ENCODE results near the gene HDHD3. TPM values are rescaled to one million over a fixed set of nuclear protein-coding genes. Genes with fewer than 3 reads are reported as not detected.
"Not testable (repeated sequence)": the region's sequence is repeated elsewhere in the genome, so short reads cannot be mapped to it uniquely, and the experiment has no call there.

Gene HDHD3
- polyA plus RNA-seq, 3 donors: 8.3 to 12.0 (median 9.2) TPM

- Mint-ChIP-seq H3K4me1 (peaks cover 50% of the 10 kb centered on the region), H3K36me3 (peaks cover 15 to 21% of the 10 kb centered on the region in 2 donors), H3K27ac (peak overlapping the region; percentile 40 to 88 (median 60))
- Histone ChIP-seq H3K79me2 (ENCODE audit: insufficient read depth, low read length) (peaks cover 30% of the 10 kb centered on the region), H3K36me3 (replicated peaks in 1 of 2; ENCODE audit: control insufficient read depth in 1 of 2, insufficient read depth in 2 of 2, low read length in 2 of 2) (peaks cover 15 to 18% of the 10 kb centered on the region in 2 donors), H3K4me1 (ENCODE audit: control insufficient read depth in 1 of 2, insufficient read depth in 2 of 2, low read length in 2 of 2) (peaks cover 51 to 54% of the 10 kb centered on the region in 2 donors)
- H4K20me1 ChIP-seq (ENCODE audit: insufficient read depth, low read length); H2AFZ ChIP-seq (ENCODE audit: insufficient read depth, low read depth, low read length, poor library complexity, severe bottlenecking); H3K4me3 ChIP-seq (replicated peaks in 1 of 3; ENCODE audit: low read depth in 2 of 3, low read length in 3 of 3); H3K9me3 ChIP-seq (replicated peaks in 1 of 2; ENCODE audit: control insufficient read depth in 1 of 2, insufficient read depth in 1 of 2, low read length in 2 of 2); H3K9me3 Mint-ChIP-seq; H3K4me3 Mint-ChIP-seq; H3K4me2 ChIP-seq (replicated peaks; ENCODE audit: extremely low read depth, low read length, poor library complexity, severe bottlenecking); H3K27me3 Mint-ChIP-seq (ENCODE audit: low read depth in 3 of 3); H3K9ac ChIP-seq (ENCODE audit: insufficient read depth, low read length, poor library complexity, severe bottlenecking); H3K27me3 ChIP-seq (ENCODE audit: control insufficient read depth in 2 of 2, insufficient read depth in 2 of 2, low read length in 2 of 2); H3K27ac ChIP-seq (ENCODE audit: low read depth in 1 of 2, low read length in 2 of 2): not testable (repeated sequence)
- 3% methylated on average over 3 of the region's 7 CpGs for WGBS (ENCODE audit: insufficient coverage)
- peak; percentile 50 to 60 (median 57) for DNase-seq
- TF ChIP-seq CTCF (IDR thresholded peaks at IDR 0.05): peak; percentile 89
- intact Hi-C loops (cut with micrococcal nuclease): loop anchor here (2.0 to 10.0 kb wide), 2 partner anchors 62 to 132 kb away; partner anchors contain the start of genes BSPRY (in 1 of the 2), CDC26 (in 1 of the 2), PRPF4 (in 1 of the 2) and WDR31 (in 1 of the 2)
Observed at GRCh38 chr9:113406873-113407511, 30.2 kb upstream of the HDHD3 start.

- H3K27me3 Mint-ChIP-seq (ENCODE audit: low read depth in 3 of 3); H2AFZ ChIP-seq (ENCODE audit: insufficient read depth, low read depth, low read length, poor library complexity, severe bottlenecking); H3K4me3 Mint-ChIP-seq; H3K27me3 ChIP-seq (ENCODE audit: control insufficient read depth in 2 of 2, insufficient read depth in 2 of 2, low read length in 2 of 2); H3K9ac ChIP-seq (ENCODE audit: insufficient read depth, low read length, poor library complexity, severe bottlenecking); H3K9me3 Mint-ChIP-seq; H4K20me1 ChIP-seq (ENCODE audit: insufficient read depth, low read length); H3K4me2 ChIP-seq (replicated peaks; ENCODE audit: extremely low read depth, low read length, poor library complexity, severe bottlenecking); DNase-seq; H3K9me3 ChIP-seq (replicated peaks in 1 of 2; ENCODE audit: control insufficient read depth in 1 of 2, insufficient read depth in 1 of 2, low read length in 2 of 2); H3K4me3 ChIP-seq (replicated peaks in 1 of 3; ENCODE audit: low read depth in 2 of 3, low read length in 3 of 3); H3K27ac ChIP-seq (ENCODE audit: low read depth in 1 of 2, low read length in 2 of 2): not testable (repeated sequence)
- 97% methylated on average over 4 of the region's 9 CpGs for WGBS (ENCODE audit: insufficient coverage)
- intact Hi-C loops (cut with micrococcal nuclease): loop anchor here (2.0 to 10.0 kb wide), 2 partner anchors 62 to 132 kb away; partner anchors contain the start of genes BSPRY (in 1 of the 2), CDC26 (in 1 of the 2), PRPF4 (in 1 of the 2) and WDR31 (in 1 of the 2)
- peaks cover 15 to 18% of the 10 kb centered on the region in 2 donors for H3K36me3 ChIP-seq (replicated peaks in 1 of 2; ENCODE audit: control insufficient read depth in 1 of 2, insufficient read depth in 2 of 2, low read length in 2 of 2)
- peaks cover 34% of the 10 kb centered on the region for H3K79me2 ChIP-seq (ENCODE audit: insufficient read depth, low read length)
- Mint-ChIP-seq H3K27ac (peak overlapping the region in 6 of 7 donors; percentile 20 to 84 (median 44)), H3K36me3 (peaks cover 15 to 21% of the 10 kb centered on the region in 2 donors), H3K4me1 (peaks cover 55% of the 10 kb centered on the region)
- peaks cover 53 to 60% of the 10 kb centered on the region in 2 donors for H3K4me1 ChIP-seq (ENCODE audit: control insufficient read depth in 1 of 2, insufficient read depth in 2 of 2, low read length in 2 of 2)
Observed at GRCh38 chr9:113406353-113406752, 29.6 kb upstream of the HDHD3 start.

Data from CD14-positive monocyte (primary cell).